Astrocyte of the spinal cord (primary cell): ENCODE data around the gene CASP8AP2.
"Not testable (repeated sequence)": the region's sequence is repeated elsewhere in the genome, so short reads cannot be mapped to it uniquely, and the experiment has no call there.

Experiments used
- DNase-seq: peaks from one replicate; pipeline ENCODE4 v3.0.0; 2011; ENCODE audit warnings: low read depth, low spot score
- H3K4me3 ChIP-seq: 2 replicates; pipeline ENCODE4 v1.5.1; 2011; ENCODE audit warnings: low read depth, mild to moderate bottlenecking, low read length, moderate library complexity
- CTCF ChIP-seq: IDR thresholded peaks from 2 replicates; pipeline ENCODE4 v1.5.1; 2012; ENCODE audit warnings: low read depth, mild to moderate bottlenecking, low read length, inconsistent platforms
- in situ Hi-C: cut with HindIII; loops from 2 replicates; pipeline ENCODE4 v1.10.0; 2017; ENCODE audit warnings: low sequenced_read_pairs

Gene CASP8AP2

GRCh38 chr6:89829472-89830169 is at the start of gene CASP8AP2:
Gene CASP8AP2 (plus strand): TSS chr6:89829880.
- in situ Hi-C loops: no loop called here
- peak; percentile 99 for DNase-seq
- no peak for TF ChIP-seq CTCF
- H3K4me3 ChIP-seq: peak within 1 kb of the TSS; percentile 97

- DNase-seq: no peak
- in situ Hi-C loops: no loop called here
- H3K4me3 ChIP-seq: no peak overlapping the region
- TF ChIP-seq CTCF: no peak
Observed at GRCh38 chr6:89781070-89782034, 48.3 kb upstream of the CASP8AP2 start.

- no peak for DNase-seq
- TF ChIP-seq CTCF: no peak
- no peak overlapping the region for H3K4me3 ChIP-seq
- in situ Hi-C loops: no loop called here
Observed at GRCh38 chr6:89782222-89782621, 47.5 kb upstream of the CASP8AP2 start.

- DNase-seq, H3K4me3 ChIP-seq, in situ Hi-C loops: not testable (repeated sequence)
Observed at GRCh38 chr6:89783293-89783692, 46.4 kb upstream of the CASP8AP2 start.

DNA sequence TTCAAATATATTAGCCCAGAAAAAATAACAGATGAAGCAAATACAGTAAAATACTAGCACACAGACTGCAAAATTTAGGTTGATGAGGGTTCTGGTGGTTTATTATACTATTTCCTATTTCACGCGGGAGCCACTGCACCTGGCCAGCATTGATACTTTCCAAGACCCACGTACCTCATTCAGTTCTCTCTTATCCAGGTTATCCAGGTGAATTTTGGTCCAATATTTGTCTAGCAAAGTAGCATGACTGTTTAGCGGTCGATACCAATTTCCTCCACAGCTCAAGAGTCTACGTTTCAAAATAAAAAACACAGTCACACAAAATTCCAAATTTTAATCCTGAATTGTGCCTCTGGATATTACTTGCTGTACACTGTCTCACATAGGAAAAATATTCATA is 44.8 kb upstream of the CASP8AP2 start:
- DNase-seq: no peak
- in situ Hi-C loops: no loop called here
- no peak for TF ChIP-seq CTCF

GRCh38 chr6:89786970-89787369 is 42.7 kb upstream of the CASP8AP2 start:
- DNase-seq: no peak
- no peak for TF ChIP-seq CTCF
- H3K4me3 ChIP-seq: no peak overlapping the region
- in situ Hi-C loops: no loop called here

More for the DNA sequence above, 44.8 kb upstream of the CASP8AP2 start:
- H3K4me3 ChIP-seq: no peak overlapping the region
